Activated CD8-positive, alpha-beta T cell treated with anti-CD3 and anti-CD28 coated beads for 36 hours (primary cell): ENCODE data around the gene SUSD6. TPM values are rescaled to one million over a fixed set of nuclear protein-coding genes. Genes with fewer than 3 reads are reported as not detected.

Experiments
- ATAC-seq: fragments of 200-7000 bp; cut with Tn5 transposase; one replicate; pipeline ENCODE4 v1.10.0; 2021; ENCODE audit warnings: mild to moderate bottlenecking, moderate library complexity
- CTCF ChIA-PET: fragments of 350-600 bp; sonication (Branson Sonifier 250); formaldehyde crosslinking; loops from one replicate; lab custom pipeline; 2021; ENCODE audit warnings: antibody characterized with exemption; lab: Charles Lee
- POLR2A ChIA-PET: fragments of 350-600 bp; sonication (Branson Sonifier 250); formaldehyde crosslinking; loops from one replicate; lab custom pipeline; 2021; ENCODE audit warnings: antibody characterized with exemption; lab: Charles Lee
- DNase-seq: peaks from one replicate; pipeline ENCODE4 v3.0.0-alpha.2; 2020
- H3K27ac Mint-ChIP-seq: one replicate; pipeline ENCODE4 v1.8.0; 2021; ENCODE audit warnings: mild to moderate bottlenecking, mixed read lengths
- H3K27me3 Mint-ChIP-seq: one replicate; pipeline ENCODE4 v1.8.0; 2021; ENCODE audit warnings: mixed read lengths
- H3K36me3 Mint-ChIP-seq: one replicate; pipeline ENCODE4 v1.8.0; 2021; ENCODE audit warnings: low read depth, mixed read lengths
- H3K4me1 Mint-ChIP-seq: one replicate; pipeline ENCODE4 v1.8.0; 2021; ENCODE audit warnings: low read depth, mixed read lengths
- H3K4me3 Mint-ChIP-seq: one replicate; pipeline ENCODE4 v1.8.0; 2021; ENCODE audit warnings: mild to moderate bottlenecking, moderate library complexity, mixed read lengths
- H3K9me3 Mint-ChIP-seq: one replicate; pipeline ENCODE4 v1.8.0; 2021; ENCODE audit warnings: mixed read lengths
- intact Hi-C: fragments of 100-400 bp; cut with micrococcal nuclease; formaldehyde crosslinking; loops from one replicate; pipeline ENCODE4 v1.10.0; 2022
- total RNA-seq, 2 experiments: library from RNA; stranded (reverse); gene quantifications; one replicate each; pipeline ENCODE4 v1.2.3, GENCODE V29; 2021
- TF ChIP-seq, protein P1 (sequence below): fragments of 200-600 bp; IDR thresholded peaks from one replicate; pipeline ENCODE4 v1.8.0; 2022; ENCODE audit warnings: antibody characterized with exemption, mild to moderate bottlenecking

SUSD6 gene
- total RNA-seq, 2 experiments from 2014 or later = 35.7 to 36.2 TPM

DNA sequence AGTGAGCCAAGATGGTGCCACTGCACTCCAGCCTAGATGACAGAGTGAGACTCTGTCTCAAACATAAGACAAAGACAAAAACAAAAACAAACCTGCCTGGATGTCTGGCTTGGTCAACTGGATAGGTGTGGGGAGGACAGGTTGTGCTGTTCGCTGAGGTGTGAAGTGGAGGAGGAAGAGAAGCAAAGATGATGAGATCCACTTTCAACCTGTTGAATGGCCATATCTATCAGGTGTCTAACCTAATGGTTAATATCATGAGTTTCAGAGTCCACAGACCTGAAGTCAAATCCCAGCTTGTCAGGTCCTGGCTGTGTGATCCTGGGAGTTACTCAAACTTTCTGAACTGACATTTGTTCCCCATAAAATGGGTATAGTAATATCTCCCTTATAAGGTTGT lies 27.0 kb upstream of the SUSD6 start:
- TF ChIP-seq, protein P1, sequence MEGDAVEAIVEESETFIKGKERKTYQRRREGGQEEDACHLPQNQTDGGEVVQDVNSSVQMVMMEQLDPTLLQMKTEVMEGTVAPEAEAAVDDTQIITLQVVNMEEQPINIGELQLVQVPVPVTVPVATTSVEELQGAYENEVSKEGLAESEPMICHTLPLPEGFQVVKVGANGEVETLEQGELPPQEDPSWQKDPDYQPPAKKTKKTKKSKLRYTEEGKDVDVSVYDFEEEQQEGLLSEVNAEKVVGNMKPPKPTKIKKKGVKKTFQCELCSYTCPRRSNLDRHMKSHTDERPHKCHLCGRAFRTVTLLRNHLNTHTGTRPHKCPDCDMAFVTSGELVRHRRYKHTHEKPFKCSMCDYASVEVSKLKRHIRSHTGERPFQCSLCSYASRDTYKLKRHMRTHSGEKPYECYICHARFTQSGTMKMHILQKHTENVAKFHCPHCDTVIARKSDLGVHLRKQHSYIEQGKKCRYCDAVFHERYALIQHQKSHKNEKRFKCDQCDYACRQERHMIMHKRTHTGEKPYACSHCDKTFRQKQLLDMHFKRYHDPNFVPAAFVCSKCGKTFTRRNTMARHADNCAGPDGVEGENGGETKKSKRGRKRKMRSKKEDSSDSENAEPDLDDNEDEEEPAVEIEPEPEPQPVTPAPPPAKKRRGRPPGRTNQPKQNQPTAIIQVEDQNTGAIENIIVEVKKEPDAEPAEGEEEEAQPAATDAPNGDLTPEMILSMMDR = no peak
- CTCF ChIA-PET = interaction anchor here (0.6 to 4.4 kb wide), 38 partner anchors 8 to 442 kb away, joined by 3 to 44 read pairs (median 4); partner anchors contain the start of gene CCDC177
- H3K27ac Mint-ChIP-seq = no peak overlapping the region
- no peak overlapping the region for H3K4me3 Mint-ChIP-seq
- peaks cover 3% of the 10 kb centered on the region for H3K27me3 Mint-ChIP-seq
- intact Hi-C loops = loop anchor here (2.0 kb wide), 1 partner anchor 142 kb away; no protein-coding TSS in a partner anchor
- no peak for DNase-seq
- ATAC-seq = no peak
- H3K4me1 Mint-ChIP-seq = no peaks in the 10 kb centered on the region
- H3K36me3 Mint-ChIP-seq = no peaks in the 10 kb centered on the region
- H3K9me3 Mint-ChIP-seq = no peaks in the 10 kb centered on the region
- POLR2A ChIA-PET = interaction anchor here (0.6 kb wide), 1 partner anchor 482 kb away, joined by 3 read pairs; no protein-coding TSS in a partner anchor

DNA sequence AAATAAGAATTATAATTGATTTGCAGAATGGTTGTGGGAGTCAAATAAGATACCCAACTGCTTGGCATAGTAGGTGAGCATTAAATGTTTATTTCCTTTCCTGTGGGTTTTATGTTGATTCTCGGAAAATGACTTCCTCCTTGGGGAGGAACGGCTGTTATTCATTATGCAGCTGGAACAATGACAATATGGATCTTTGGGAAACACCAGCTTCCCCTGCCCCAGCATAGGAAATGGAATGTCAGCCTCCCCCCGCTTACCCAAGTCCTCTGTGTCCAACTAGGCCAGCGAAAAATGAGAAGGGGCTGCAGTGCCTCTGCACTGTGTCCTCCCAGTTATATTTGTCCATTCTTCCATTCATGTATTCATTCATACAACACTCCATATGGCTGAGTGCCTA lies 25.0 kb upstream of the SUSD6 start:
- Mint-ChIP-seq H3K4me1 (no peaks in the 10 kb centered on the region), H3K4me3 (no peak overlapping the region), H3K36me3 (no peaks in the 10 kb centered on the region), H3K27me3 (peaks cover 3% of the 10 kb centered on the region), H3K27ac (no peak overlapping the region), H3K9me3 (no peaks in the 10 kb centered on the region)
- ATAC-seq = no peak
- TF ChIP-seq, protein P1 = no peak
- ChIA-PET CTCF (interaction anchor here (1.3 to 4.4 kb wide), 6 partner anchors 14 to 232 kb away, joined by 3 to 44 read pairs (median 6); no protein-coding TSS in a partner anchor), POLR2A (no interaction called here)
- intact Hi-C loops = no loop called here
- no peak for DNase-seq

DNA sequence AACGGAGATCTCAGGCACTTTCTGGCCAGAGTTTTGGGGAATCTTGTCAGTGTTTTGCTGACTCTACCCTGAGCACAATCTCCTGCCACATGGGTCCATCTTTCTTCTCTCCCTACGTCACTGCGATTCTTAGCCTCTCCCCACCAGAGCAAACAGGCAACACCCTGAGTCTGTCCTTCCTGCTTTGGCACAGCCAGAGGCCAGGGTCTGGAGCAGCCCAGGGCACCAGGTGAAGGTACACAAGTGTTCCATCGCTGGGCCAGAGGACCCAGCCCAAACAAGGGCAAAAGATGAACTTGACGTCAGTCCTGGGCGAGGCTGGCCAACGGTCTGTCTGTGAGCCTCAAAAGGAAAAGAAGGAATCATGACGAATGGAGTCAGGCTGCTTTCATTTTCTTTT lies 24.0 kb upstream of the SUSD6 start:
- ATAC-seq (no peak), DNase-seq (no peak)
- TF ChIP-seq, protein P1 = no peak
- H3K9me3 Mint-ChIP-seq = no peaks in the 10 kb centered on the region
- intact Hi-C loops = no loop called here
- POLR2A ChIA-PET = interaction anchor here (0.6 kb wide), 1 partner anchor 177 kb away, joined by 3 read pairs; no protein-coding TSS in a partner anchor
- H3K4me3 Mint-ChIP-seq = no peak overlapping the region
- peaks cover 3% of the 10 kb centered on the region for H3K27me3 Mint-ChIP-seq
- H3K4me1 Mint-ChIP-seq = no peaks in the 10 kb centered on the region
- H3K27ac Mint-ChIP-seq = no peak overlapping the region
- CTCF ChIA-PET = interaction anchor here (1.3 to 1.8 kb wide), 2 partner anchors 143 to 167 kb away, joined by 3 to 5 read pairs; no protein-coding TSS in a partner anchor
- no peaks in the 10 kb centered on the region for H3K36me3 Mint-ChIP-seq

DNA sequence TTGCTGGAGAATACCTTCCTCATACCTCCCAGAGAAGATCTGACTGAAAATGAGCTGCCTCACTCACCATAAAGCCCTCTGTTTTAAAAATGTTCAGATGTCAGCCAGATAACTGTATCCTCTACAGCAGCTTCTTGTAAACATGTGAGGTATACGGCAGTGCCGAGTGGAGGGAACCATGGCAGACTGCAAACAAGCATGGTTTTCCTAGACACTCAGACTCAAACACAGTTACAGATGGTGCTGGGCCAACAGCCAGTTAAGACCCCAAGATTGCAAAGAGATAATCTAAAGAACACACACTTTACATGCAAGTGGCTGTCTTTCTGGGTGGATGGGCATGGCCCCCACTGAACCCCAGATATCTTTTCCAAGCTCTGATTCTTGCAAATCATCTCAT lies 20.1 kb upstream of the SUSD6 start:
- H3K9me3 Mint-ChIP-seq = no peaks in the 10 kb centered on the region

More for the DNA sequence above, 20.1 kb upstream of the SUSD6 start:
- no peak for DNase-seq
- ChIA-PET CTCF (interaction anchor here (0.5 to 1.1 kb wide), 3 partner anchors 14 to 136 kb away, joined by 3 to 4 read pairs (median 4); partner anchors contain the start of gene CCDC177), POLR2A (no interaction called here)
- H3K27me3 Mint-ChIP-seq = no peaks in the 10 kb centered on the region
- H3K36me3 Mint-ChIP-seq = no peaks in the 10 kb centered on the region
- intact Hi-C loops = no loop called here
- H3K4me3 Mint-ChIP-seq = no peak overlapping the region
- no peak overlapping the region for H3K27ac Mint-ChIP-seq
- no peak for ATAC-seq
- no peaks in the 10 kb centered on the region for H3K4me1 Mint-ChIP-seq
- TF ChIP-seq, protein P1 = no peak
